Mammary epithelial cell (primary cell): Measurements from ENCODE around the gene TLE7.

Source experiments
- CTCF ChIP-seq, 2 donors: IDR thresholded peaks in 1 of 2; conservative IDR thresholded peaks in 1 of 2; 2 replicates each; pipeline ENCODE4 v1.5.1; 2011 to 2012; ENCODE audit warnings: inconsistent platforms in 2 of 2, low read length in 2 of 2, mild to moderate bottlenecking in 2 of 2, control low read depth in 1 of 2, low read depth in 1 of 2; ENCODE audit not compliant: insufficient read depth in 1 of 2; ENCODE audit errors: extremely low read depth in 1 of 2
- EZH2 ChIP-seq: IDR thresholded peaks from 2 replicates; pipeline ENCODE4 v1.6.1; 2012; ENCODE audit warnings: low read length, inconsistent platforms, borderline replicate concordance

GRCh38 chr16:71410146-71410545 is 31.7 kb downstream of the TLE7 start:
- TF ChIP-seq CTCF (conservative IDR thresholded peaks at IDR 0.05 in 1 of 2, IDR thresholded peaks at IDR 0.05 in 1 of 2; ENCODE audit: extremely low read depth in 1 of 2, insufficient read depth in 1 of 2, low read depth in 1 of 2, low read length in 2 of 2), result no peak
- TF ChIP-seq EZH2, result no peak
